Activated naive CD4-positive, alpha-beta T cell treated with anti-CD3 and anti-CD28 coated beads, Interleukin-2, amount 50 U/mL, for 72 hours (primary cell): Measurements from ENCODE around the gene FBLIM1. TPM values are rescaled to one million over a fixed set of nuclear protein-coding genes. Genes with fewer than 3 reads are reported as not detected.

ENCODE experiments used
- total RNA-seq, 2 donors: library from RNA; stranded (reverse); gene quantifications; one replicate each; pipeline ENCODE4 v1.2.3, GENCODE V29; 2022

Gene FBLIM1
- total RNA-seq, 2 donors from 2014 or later, result 0.21 TPM; not detected in 1

Other genes starting within 250 kb of the FBLIM1 start
- 10 to 100 TPM; 12.0 to 16.9 TPM for gene CASP9, start 234.6 kb upstream of the FBLIM1 start, total RNA-seq
- 10 to 100 TPM in 1 of 2 donors, 1 to 10 TPM in 1; 4.6 to 10.9 TPM for gene DNAJC16, start 231.9 kb upstream of the FBLIM1 start, total RNA-seq
- 10 to 100 TPM; 15.3 to 16.6 TPM for gene AGMAT, start 173.7 kb upstream of the FBLIM1 start, total RNA-seq
- gene DDI2, start 141.3 kb upstream of the FBLIM1 start, total RNA-seq, result 10 to 100 TPM; 23.9 to 32.2 TPM
- 10 to 100 TPM; 46.5 to 48.0 TPM for gene PLEKHM2, start 74.5 kb upstream of the FBLIM1 start, total RNA-seq
- 1 to 10 TPM in 1 of 2 donors, under 1 TPM in 1; 0.23 to 1.9 TPM for gene SLC25A34, start 22.5 kb upstream of the FBLIM1 start, total RNA-seq
- gene TMEM82, start 16.3 kb upstream of the FBLIM1 start, total RNA-seq, result not detected
- gene UQCRHL, start 48.9 kb downstream of the FBLIM1 start, total RNA-seq, result 1 to 10 TPM; 2.2 to 2.5 TPM
- 10 to 100 TPM; 52.1 to 63.4 TPM for gene SPEN, start 88.9 kb downstream of the FBLIM1 start, total RNA-seq
- 10 to 100 TPM; 44.7 to 54.9 TPM for gene ZBTB17, start 217.3 kb downstream of the FBLIM1 start, total RNA-seq
- gene SRARP, start 245.4 kb downstream of the FBLIM1 start, total RNA-seq, result not detected